ENCODE results near the gene LRP6.
"Not testable (repeated sequence)": the region's sequence is repeated elsewhere in the genome, so short reads cannot be mapped to it uniquely, and the experiment has no call there.

Gene LRP6

GRCh38 chr12:12266873-12267741 lies at the start of gene LRP6:
Gene LRP6 (minus strand): TSS chr12:12267044. CDS start chr12:12266735, 309 bp downstream.
- DNase-seq = peak; percentile 60

GRCh38 chr12:12315838-12316237 lies 49.0 kb upstream of the LRP6 start:
- no peak for DNase-seq

DNA sequence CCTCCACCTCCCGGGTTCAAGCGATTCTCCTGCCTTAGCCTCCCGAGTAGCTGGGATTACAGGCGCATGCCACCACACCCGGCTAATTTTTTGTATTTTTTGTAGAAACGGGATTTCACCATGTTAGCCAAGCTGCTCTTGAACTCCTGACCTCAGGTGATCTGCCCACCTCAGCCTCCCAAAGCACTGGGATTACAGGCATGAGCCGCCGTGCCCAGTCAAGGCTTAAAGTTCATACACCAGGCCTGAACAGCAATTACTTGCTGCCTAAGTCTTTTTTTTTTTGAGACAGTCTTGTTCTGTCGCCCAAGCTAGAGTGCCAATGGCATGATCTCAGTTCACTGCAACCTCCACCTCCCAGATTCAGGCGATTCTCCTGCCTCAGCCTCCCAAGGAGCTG lies 43.9 kb upstream of the LRP6 start:
- not testable (repeated sequence) for DNase-seq

GRCh38 chr12:12305568-12306300 lies 38.9 kb upstream of the LRP6 start:
- peak; percentile 18 for DNase-seq

- DNase-seq = no peak
Measured at GRCh38 chr12:12302976-12303375, 36.1 kb upstream of the LRP6 start.

- DNase-seq = no peak
Measured at GRCh38 chr12:12301122-12301521, 34.3 kb upstream of the LRP6 start.

DNA sequence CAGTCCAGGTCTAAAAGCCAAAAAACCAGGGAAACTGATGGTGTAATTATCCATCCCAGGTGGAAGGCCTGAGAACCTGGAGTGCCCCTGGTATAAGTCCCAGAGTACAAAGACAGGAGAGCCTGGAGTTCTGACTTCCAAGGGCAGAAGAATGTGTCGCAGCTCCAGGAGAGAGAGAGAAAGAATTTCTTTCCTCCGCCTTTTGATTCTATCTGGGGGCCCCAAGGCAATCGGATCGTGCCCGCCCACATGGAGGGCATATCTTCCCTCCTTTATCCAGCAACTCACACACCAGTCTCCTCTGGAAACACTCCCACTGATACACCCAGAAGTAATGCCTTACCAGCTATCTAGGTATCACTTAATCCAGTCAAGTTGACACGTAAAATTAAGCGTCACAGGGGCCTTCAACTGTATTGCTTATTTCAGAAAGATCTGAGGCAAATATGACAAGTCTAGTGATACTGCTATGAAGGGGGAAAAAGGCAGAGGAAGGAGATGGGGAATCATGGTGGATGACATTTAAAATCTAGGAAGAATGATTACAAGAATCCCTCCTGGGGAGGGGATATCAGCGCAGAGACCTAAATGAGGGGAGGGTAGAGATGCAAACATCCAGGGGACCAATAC lies 30.5 kb upstream of the LRP6 start:
- no peak for DNase-seq

DNA sequence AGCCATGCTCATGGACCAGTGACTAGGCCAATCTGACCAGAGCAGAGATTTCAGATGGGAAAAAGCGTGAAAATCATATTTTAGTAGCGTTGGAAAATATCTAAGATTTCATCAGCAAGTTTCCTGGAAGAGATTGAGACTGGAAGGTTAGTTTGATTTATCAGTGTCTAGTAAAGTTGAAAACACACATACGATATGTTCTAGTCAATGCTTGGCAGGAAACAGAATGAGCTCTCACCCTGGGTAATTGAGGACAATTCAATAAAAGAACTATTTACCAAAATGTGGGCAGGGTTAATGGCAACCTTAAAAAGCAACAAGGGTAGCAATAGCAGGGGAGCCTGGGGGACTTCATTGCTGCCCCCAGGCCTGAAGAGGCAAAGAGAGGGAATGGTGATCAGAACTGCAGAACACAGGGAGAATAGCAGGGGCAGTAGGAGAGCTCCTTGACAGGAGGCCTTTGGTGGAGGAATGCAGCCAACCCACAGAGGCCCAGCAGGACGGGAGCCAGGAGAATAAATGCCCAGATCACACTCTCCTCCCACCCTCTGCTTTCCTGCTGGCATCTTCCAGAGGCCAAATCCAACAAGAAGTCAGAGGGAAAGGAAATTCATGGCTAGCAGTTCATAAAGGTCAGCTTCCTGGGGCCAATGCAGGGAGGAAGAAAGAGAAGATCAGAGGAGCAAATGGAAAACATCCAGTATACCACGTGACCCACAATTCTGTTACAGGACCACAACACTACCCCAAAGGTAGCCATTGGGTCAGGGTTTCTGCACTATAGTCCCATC lies 27.6 kb upstream of the LRP6 start:
- no peak for DNase-seq

DNA sequence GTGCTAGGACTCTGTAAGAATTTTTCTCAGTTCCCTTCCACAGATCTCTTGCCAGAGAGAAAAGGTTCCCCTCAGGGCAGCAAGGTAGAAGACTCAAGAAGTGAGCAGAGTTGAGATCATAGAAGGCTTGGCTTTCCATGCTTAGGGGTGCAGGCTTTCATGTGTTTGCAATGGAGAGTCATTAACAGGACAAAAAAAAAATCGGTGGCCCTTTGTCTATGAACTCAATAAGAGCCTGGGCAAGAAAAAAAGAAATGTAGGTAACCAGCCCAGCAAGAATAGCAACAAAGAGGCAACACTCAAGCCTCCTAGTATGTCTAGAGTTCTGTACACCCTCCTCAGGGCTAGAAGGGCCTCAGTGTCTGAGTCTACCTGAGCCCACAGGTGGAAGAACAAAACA lies 23.4 kb upstream of the LRP6 start:
- no peak for DNase-seq

- DNase-seq = no peak
Measured at GRCh38 chr12:12286441-12286840, 19.6 kb upstream of the LRP6 start.

DNA sequence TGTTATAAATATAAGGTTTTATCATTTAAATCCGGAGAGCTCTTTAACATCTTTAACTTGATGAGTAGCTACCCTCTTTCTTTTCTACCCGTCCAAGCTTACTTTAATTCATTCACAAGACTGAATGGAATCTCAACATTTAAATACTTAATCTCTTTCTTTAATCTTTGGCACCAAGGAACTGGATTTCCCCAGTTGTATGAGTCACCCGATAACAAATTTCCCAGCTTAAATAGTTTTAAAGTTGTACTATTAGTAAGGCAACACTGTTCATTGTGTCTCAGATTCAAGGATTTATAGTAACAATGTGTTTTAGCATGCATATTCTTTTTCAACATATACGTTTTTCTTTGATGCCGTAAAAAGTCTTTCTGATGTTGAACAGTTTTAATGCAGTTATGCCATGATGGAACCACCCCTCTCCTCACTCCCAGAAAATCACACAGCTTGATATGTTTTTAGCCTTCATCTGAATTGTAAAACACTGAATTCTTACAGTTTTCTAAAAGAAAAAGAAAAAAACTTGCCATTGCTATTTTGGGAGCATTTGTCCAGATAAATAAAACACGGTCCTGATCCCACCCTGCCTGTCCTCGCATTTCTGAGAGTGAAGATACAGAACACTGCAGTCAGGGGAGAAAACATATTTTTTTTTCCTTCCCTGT lies 16.0 kb upstream of the LRP6 start:
- DNase-seq = no peak

- no peak for DNase-seq
Measured at GRCh38 chr12:12282202-12282601, 15.4 kb upstream of the LRP6 start.

DNA sequence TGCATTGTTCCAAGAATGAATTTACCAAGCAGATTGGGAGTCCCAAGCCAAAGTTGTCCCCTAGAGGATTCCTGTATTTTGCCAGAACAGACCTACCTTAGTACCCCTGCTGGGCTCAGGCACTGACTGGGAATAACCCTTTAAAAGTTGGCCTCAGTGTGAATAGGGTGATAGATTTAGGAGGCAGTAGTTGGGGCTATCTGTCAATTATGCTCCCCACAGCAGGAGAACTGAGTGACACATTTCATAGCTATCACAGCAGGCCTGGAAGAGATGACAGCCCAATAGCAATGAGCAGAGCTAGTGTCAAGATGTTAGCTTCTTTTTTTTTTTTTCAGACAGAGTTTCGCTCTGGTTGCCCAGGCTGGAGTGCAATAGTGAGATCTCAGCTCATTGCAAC lies 14.3 kb upstream of the LRP6 start:
- no peak for DNase-seq

GRCh38 chr12:12278899-12279298 lies 12.1 kb upstream of the LRP6 start:
- no peak for DNase-seq

DNA sequence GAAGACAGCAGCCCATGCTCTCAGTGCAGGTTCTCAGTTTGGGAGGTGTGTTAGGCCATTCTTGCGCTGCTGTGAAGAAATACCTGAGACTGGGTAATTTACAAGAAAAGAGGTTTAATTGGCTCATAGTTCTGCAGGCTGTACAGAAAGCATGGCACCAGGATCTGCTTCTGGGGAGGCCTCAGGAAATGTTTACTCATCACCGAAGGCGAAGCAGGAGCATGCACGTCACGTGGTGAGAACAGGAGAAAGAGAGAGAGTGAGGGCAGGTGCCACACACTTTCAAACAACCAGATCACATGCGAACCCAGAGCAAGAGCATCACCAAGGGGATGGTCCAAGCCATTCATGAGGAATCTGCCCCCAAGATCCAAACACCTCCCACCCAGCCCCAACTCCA lies 9.0 kb upstream of the LRP6 start:
- DNase-seq = no peak

DNA sequence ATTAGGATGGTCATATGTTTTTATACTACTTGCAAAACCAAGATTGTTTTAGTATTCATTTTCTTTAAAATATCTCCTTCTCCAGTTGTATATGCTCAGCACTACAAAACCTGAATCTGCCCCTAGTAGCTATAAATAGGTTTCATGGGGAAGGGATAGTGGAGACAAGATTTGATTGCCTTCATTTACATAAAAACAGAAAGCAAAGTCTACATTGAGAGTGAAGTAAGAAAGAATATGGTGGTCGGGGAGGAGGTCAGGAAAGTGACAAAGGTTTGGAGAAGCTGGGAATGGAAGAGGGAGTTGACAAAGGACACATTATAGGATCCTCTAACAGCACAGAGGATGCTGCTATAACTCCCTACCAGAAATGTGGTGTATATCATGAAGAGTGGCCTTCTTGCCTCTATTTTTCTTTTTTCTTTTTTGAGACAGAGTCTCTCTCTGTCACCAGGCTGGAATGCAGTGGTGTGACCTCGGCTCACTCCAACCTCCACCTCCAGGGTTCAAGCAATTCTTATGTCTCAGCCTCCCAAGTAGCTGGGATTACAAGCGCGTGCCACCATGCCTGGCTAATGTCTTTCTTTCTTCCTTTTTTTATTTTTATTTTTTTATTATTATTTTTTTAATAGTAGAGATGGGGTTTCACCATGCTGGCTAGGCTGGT lies 6.6 kb upstream of the LRP6 start:
- no peak for DNase-seq

- no peak for DNase-seq
Measured at GRCh38 chr12:12272869-12273268, 6.0 kb upstream of the LRP6 start.

DNA sequence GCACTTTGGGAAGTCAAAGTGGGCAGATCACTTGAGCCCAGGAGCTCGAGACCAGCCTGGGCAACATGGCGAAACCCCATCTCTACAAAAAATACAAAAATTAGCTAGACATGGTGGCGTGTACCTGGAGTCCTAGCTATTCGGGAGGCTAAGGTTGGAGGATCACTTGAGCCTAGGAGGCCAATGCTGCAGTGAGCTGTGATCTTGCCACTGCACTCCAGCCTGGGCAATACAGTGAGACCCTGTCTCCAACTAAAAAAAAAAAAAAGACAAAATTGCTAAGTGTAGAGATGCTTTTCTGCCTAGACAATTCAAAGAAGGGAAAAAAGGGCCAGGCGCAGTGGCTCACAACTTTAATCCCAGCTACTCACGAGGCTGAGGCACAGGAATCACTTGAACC lies 3.4 kb upstream of the LRP6 start:
- no peak for DNase-seq

DNA sequence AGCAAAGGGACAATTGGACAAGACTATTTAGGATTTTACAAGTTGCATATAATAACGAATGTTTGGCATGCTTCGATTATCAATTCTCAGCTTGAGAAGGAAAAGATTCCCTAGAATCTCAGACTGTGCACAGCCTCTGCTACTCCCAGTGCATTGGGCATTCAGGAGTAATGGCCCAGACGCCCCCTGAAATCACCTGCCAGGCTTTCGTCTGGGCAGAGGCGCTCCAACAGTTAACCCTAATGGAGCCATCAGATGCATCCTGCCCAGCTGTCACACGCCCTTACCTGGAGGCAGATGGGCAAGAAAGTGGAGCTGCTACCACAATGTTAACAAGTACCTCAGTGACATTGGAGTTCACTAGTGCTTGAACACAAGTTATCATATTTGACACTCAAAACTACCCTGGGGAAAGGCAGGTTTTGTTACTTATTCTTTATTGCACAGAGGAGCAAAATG lies 927 bp upstream of the LRP6 start:
- no peak for DNase-seq

DNA sequence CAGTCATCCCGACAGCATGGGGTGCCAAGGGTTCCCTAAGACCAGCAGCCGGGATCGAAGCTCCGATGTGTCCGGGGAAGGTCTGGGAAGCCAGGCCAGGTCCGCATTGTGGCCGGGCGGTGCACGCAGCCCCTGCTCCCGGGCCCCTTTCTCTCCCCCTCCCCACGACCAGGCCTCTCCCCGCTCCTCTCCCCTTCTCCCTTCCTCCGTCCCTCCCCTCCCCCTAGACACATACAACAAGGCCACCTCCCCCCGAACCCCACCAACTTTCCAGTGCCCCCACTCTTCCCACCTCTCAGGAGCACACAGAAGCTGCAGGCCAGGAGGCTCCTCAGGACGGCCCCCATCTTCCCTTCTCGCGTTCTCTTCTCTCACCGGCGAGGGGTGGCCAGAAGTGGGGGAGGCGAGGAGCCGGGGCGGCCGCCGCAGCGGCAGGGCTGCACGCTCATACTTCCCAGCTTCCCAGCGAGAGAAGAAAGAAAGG lies 413 bp downstream of the LRP6 start:
- no peak for DNase-seq

DNA sequence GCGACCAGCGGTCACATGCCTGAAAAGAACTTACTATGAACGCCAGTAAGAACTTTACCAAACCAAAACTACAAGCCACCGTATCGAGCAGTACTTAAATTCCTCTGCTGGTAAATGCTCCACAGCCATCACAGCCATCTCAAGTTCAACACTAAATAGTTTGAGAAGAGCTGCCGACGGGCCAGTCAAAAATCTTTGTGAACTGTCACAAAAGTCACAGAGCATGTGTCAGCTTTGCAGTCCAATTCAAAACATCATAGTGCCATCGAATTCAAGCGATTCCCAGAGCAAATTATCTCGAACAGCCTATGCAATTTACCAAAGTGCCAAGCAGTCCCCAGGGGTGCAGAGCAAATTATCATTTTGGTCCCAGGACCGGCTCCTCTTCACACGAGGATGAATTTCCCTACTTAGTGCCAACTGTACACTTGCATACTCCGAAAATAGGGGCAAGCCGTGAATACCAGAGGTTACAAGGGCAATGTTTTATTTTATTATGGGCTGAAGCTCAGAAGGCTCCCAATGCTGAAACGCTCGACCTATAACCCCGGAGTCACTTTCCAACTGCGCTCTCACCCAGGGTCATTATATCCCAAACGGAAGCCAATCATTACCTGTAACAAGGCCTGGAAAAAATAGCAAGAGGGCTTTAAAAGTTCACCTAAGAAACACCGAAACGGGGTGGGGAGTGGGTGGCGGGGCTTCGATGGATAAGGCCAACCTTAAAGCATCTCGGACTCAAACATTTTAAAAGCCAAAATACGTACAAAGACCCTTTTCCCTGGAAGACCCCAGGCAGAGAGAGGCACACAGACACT lies 1.1 kb downstream of the LRP6 start:
- no peak for DNase-seq

Data from activated CD4-positive, alpha-beta T cell treated with anti-CD3 and anti-CD28 coated beads, Interleukin-2, amount 50 U/mL, for 16 hours (primary cell).